Activated CD8-positive, alpha-beta T cell treated with anti-CD3 and anti-CD28 coated beads for 36 hours (primary cell): ENCODE measurements around the gene GALNTL6. TPM values are rescaled to one million over a fixed set of nuclear protein-coding genes. Genes with fewer than 3 reads are reported as not detected.

Experiments used
- ATAC-seq: fragments of 200-7000 bp; cut with Tn5 transposase; one replicate; pipeline ENCODE4 v1.10.0; 2021; ENCODE audit warnings: mild to moderate bottlenecking, moderate library complexity
- CTCF ChIA-PET: fragments of 350-600 bp; sonication (Branson Sonifier 250); formaldehyde crosslinking; loops from one replicate; lab custom pipeline; 2021; ENCODE audit warnings: antibody characterized with exemption; lab: Charles Lee
- POLR2A ChIA-PET: fragments of 350-600 bp; sonication (Branson Sonifier 250); formaldehyde crosslinking; loops from one replicate; lab custom pipeline; 2021; ENCODE audit warnings: antibody characterized with exemption; lab: Charles Lee
- DNase-seq: peaks from one replicate; pipeline ENCODE4 v3.0.0-alpha.2; 2020
- H3K27ac Mint-ChIP-seq: one replicate; pipeline ENCODE4 v1.8.0; 2021; ENCODE audit warnings: mild to moderate bottlenecking, mixed read lengths
- H3K27me3 Mint-ChIP-seq: one replicate; pipeline ENCODE4 v1.8.0; 2021; ENCODE audit warnings: mixed read lengths
- H3K36me3 Mint-ChIP-seq: one replicate; pipeline ENCODE4 v1.8.0; 2021; ENCODE audit warnings: low read depth, mixed read lengths
- H3K4me1 Mint-ChIP-seq: one replicate; pipeline ENCODE4 v1.8.0; 2021; ENCODE audit warnings: low read depth, mixed read lengths
- H3K4me3 Mint-ChIP-seq: one replicate; pipeline ENCODE4 v1.8.0; 2021; ENCODE audit warnings: mild to moderate bottlenecking, moderate library complexity, mixed read lengths
- H3K9me3 Mint-ChIP-seq: one replicate; pipeline ENCODE4 v1.8.0; 2021; ENCODE audit warnings: mixed read lengths
- CTCF ChIP-seq: fragments of 200-600 bp; IDR thresholded peaks from one replicate; pipeline ENCODE4 v1.8.0; 2022; ENCODE audit warnings: antibody characterized with exemption, mild to moderate bottlenecking
- intact Hi-C: fragments of 100-400 bp; cut with micrococcal nuclease; formaldehyde crosslinking; loops from one replicate; pipeline ENCODE4 v1.10.0; 2022
- total RNA-seq, 2 experiments: library from RNA; stranded (reverse); gene quantifications; one replicate each; pipeline ENCODE4 v1.2.3, GENCODE V29; 2021

Gene GALNTL6
- total RNA-seq, 2 experiments from 2014 or later: not detected

GRCh38 chr4:172356016-172356415 lies 542.8 kb downstream of the GALNTL6 start:
- H3K9me3 Mint-ChIP-seq: no peaks in the 10 kb centered on the region
- ATAC-seq (no peak), DNase-seq (no peak)
- no peaks in the 10 kb centered on the region for H3K27me3 Mint-ChIP-seq
- no peak for TF ChIP-seq CTCF
- no peaks in the 10 kb centered on the region for H3K4me1 Mint-ChIP-seq
- no peak overlapping the region for H3K4me3 Mint-ChIP-seq
- ChIA-PET CTCF (no interaction called here), POLR2A (no interaction called here)
- intact Hi-C loops: no loop called here
- H3K27ac Mint-ChIP-seq: no peak overlapping the region
- no peaks in the 10 kb centered on the region for H3K36me3 Mint-ChIP-seq

GRCh38 chr4:172357006-172357540 lies 543.9 kb downstream of the GALNTL6 start:
- intact Hi-C loops: no loop called here
- H3K9me3 Mint-ChIP-seq: no peaks in the 10 kb centered on the region
- no peak for TF ChIP-seq CTCF
- H3K4me1 Mint-ChIP-seq: no peaks in the 10 kb centered on the region
- H3K4me3 Mint-ChIP-seq: no peak overlapping the region
- ATAC-seq (no peak), DNase-seq (no peak)
- no peak overlapping the region for H3K27ac Mint-ChIP-seq
- H3K27me3 Mint-ChIP-seq: no peaks in the 10 kb centered on the region
- H3K36me3 Mint-ChIP-seq: no peaks in the 10 kb centered on the region
- ChIA-PET POLR2A (no interaction called here), CTCF (no interaction called here)

- H3K4me3 Mint-ChIP-seq: no peak overlapping the region
- DNase-seq (no peak), ATAC-seq (no peak)
- no peaks in the 10 kb centered on the region for H3K9me3 Mint-ChIP-seq
- TF ChIP-seq CTCF: no peak
- no peaks in the 10 kb centered on the region for H3K4me1 Mint-ChIP-seq
- H3K27me3 Mint-ChIP-seq: no peaks in the 10 kb centered on the region
- CTCF ChIA-PET: no interaction called here
- no peak overlapping the region for H3K27ac Mint-ChIP-seq
- POLR2A ChIA-PET: no interaction called here
- intact Hi-C loops: no loop called here
- no peaks in the 10 kb centered on the region for H3K36me3 Mint-ChIP-seq
These were observed 549.4 kb downstream of the GALNTL6 start for GRCh38 chr4:172362569-172362968.

GRCh38 chr4:172369471-172369959 lies 556.3 kb downstream of the GALNTL6 start:
- Mint-ChIP-seq H3K9me3 (peaks cover 7% of the 10 kb centered on the region), H3K27ac (no peak overlapping the region), H3K36me3 (no peaks in the 10 kb centered on the region), H3K27me3 (no peaks in the 10 kb centered on the region), H3K4me3 (no peak overlapping the region), H3K4me1 (no peaks in the 10 kb centered on the region)
- CTCF ChIA-PET: no interaction called here
- intact Hi-C loops: no loop called here
- DNase-seq (no peak), ATAC-seq (no peak)
- TF ChIP-seq CTCF: no peak
- POLR2A ChIA-PET: no interaction called here

GRCh38 chr4:172377486-172378140 lies 564.4 kb downstream of the GALNTL6 start:
- peaks cover 4% of the 10 kb centered on the region for H3K9me3 Mint-ChIP-seq
- DNase-seq (no peak), ATAC-seq (no peak)
- no peaks in the 10 kb centered on the region for H3K27me3 Mint-ChIP-seq
- no peak for TF ChIP-seq CTCF
- intact Hi-C loops: no loop called here
- H3K4me1 Mint-ChIP-seq: no peaks in the 10 kb centered on the region
- no peaks in the 10 kb centered on the region for H3K36me3 Mint-ChIP-seq
- ChIA-PET CTCF (no interaction called here), POLR2A (no interaction called here)
- no peak overlapping the region for H3K27ac Mint-ChIP-seq
- no peak overlapping the region for H3K4me3 Mint-ChIP-seq
